Measurements from ENCODE around the gene SLC39A9. TPM values are rescaled to one million over a fixed set of nuclear protein-coding genes. Genes with fewer than 3 reads are reported as not detected.

SLC39A9 gene
- total RNA-seq, 1 donor from 2014 or later: 60.9 TPM

- Mint-ChIP-seq H3K4me1 (ENCODE audit: unreplicated experiment) (no peaks in the 10 kb centered on the region), H3K27me3 (peaks cover 13% of the 10 kb centered on the region), H3K4me3 (no peak overlapping the region), H3K9me3 (no peaks in the 10 kb centered on the region), H3K36me3 (no peaks in the 10 kb centered on the region), H3K27ac (no peak overlapping the region)
- no peak for DNase-seq (ENCODE audit: extremely low spot score, unreplicated experiment)
- no peak for TF ChIP-seq CTCF (conservative IDR thresholded peaks at IDR 0.05)
Measured at GRCh38 chr14:69506241-69506595, 107.7 kb downstream of the SLC39A9 start.

Other genes starting within 250 kb of the SLC39A9 start
- gene DCAF5, start 245.6 kb upstream of the SLC39A9 start, total RNA-seq (ENCODE audit: low replicate concordance): 46.1 and 54.9 TPM in 2 replicates
- gene EXD2, start 207.2 kb upstream of the SLC39A9 start, total RNA-seq (ENCODE audit: low replicate concordance): 22.7 and 26.2 TPM in 2 replicates
- 2.9 and 12.4 TPM in 2 replicates for gene GALNT16, start 138.5 kb upstream of the SLC39A9 start, total RNA-seq (ENCODE audit: low replicate concordance)
- gene ERH, start 393 bp upstream of the SLC39A9 start, total RNA-seq (ENCODE audit: low replicate concordance): 238 and 308 TPM in 2 replicates
- gene PLEKHD1, start 86.0 kb downstream of the SLC39A9 start, total RNA-seq (ENCODE audit: low replicate concordance): 0.12 and 0.48 TPM in 2 replicates
- gene CCDC177, start 176.2 kb downstream of the SLC39A9 start, total RNA-seq (ENCODE audit: low replicate concordance): 0.21 and 3.4 TPM in 2 replicates
- gene SUSD6, start 212.9 kb downstream of the SLC39A9 start, total RNA-seq (ENCODE audit: low replicate concordance): 31.7 and 78.9 TPM in 2 replicates

Data from type B pancreatic cell (in vitro differentiated cells).